H9 (cell line): ENCODE data around the gene CXCL10. TPM values are rescaled to one million over a fixed set of nuclear protein-coding genes. Genes with fewer than 3 reads are reported as not detected.
"Not testable (repeated sequence)": the region's sequence is repeated elsewhere in the genome, so short reads cannot be mapped to it uniquely, and the experiment has no call there.

ENCODE experiments used
- DNase-seq: peaks from one replicate; pipeline ENCODE4 v3.0.0-alpha.2; 2017
- H2AFZ ChIP-seq: one replicate; pipeline ENCODE4 v1.6.1; 2013; ENCODE audit warnings: mild to moderate bottlenecking, low read length, control low read depth, moderate library complexity
- H2AK5ac ChIP-seq: 2 replicates; pipeline ENCODE4 v1.6.1; 2013; ENCODE audit warnings: low read length, control low read depth, mixed read lengths; ENCODE audit not compliant: insufficient read length
- H2BK120ac ChIP-seq: one replicate; pipeline ENCODE4 v1.6.1; 2013; ENCODE audit warnings: low read depth, mild to moderate bottlenecking, low read length, control low read depth, inconsistent platforms; ENCODE audit not compliant: poor library complexity, severe bottlenecking
- H2BK12ac ChIP-seq: 2 replicates; pipeline ENCODE4 v1.6.1; 2013; ENCODE audit warnings: low read length, control low read depth, mixed read lengths, low read depth; ENCODE audit not compliant: insufficient read length
- H2BK15ac ChIP-seq: 2 replicates; pipeline ENCODE4 v1.6.1; 2013; ENCODE audit warnings: low read depth, low read length, control low read depth
- H2BK20ac ChIP-seq: one replicate; pipeline ENCODE4 v1.6.1; 2013; ENCODE audit warnings: low read depth, mild to moderate bottlenecking, low read length, control low read depth, inconsistent platforms; ENCODE audit not compliant: poor library complexity, severe bottlenecking
- H2BK5ac ChIP-seq: 2 replicates; pipeline ENCODE4 v1.6.1; 2013; ENCODE audit warnings: low read length, control low read depth, mixed read lengths; ENCODE audit not compliant: insufficient read length
- H3K14ac ChIP-seq: 2 replicates; pipeline ENCODE4 v1.6.1; 2013; ENCODE audit warnings: low read length, control low read depth; ENCODE audit not compliant: insufficient read depth
- H3K18ac ChIP-seq: 2 replicates; pipeline ENCODE4 v1.6.1; 2013; ENCODE audit warnings: low read depth, mild to moderate bottlenecking, mixed read lengths, low read length, control low read depth; ENCODE audit not compliant: insufficient read length
- H3K23ac ChIP-seq: 2 replicates; pipeline ENCODE4 v1.6.1; 2013; ENCODE audit warnings: low read length, control low read depth, mixed read lengths, low read depth; ENCODE audit not compliant: insufficient read length
- H3K23me2 ChIP-seq: 2 replicates; pipeline ENCODE4 v1.6.1; 2013; ENCODE audit warnings: low read depth, mild to moderate bottlenecking, mixed read lengths, low read length, control low read depth; ENCODE audit not compliant: insufficient read length, poor library complexity, severe bottlenecking
- H3K27ac ChIP-seq: 2 replicates; pipeline ENCODE4 v1.5.1; 2013; ENCODE audit warnings: low read length, control low read depth, mixed read lengths, low read depth; ENCODE audit not compliant: insufficient read length
- H3K27me3 ChIP-seq: 2 replicates; pipeline ENCODE4 v1.6.1; 2013; ENCODE audit warnings: low read length, control low read depth, inconsistent platforms; ENCODE audit not compliant: insufficient read depth
- H3K4ac ChIP-seq: 2 replicates; pipeline ENCODE4 v1.6.1; 2013; ENCODE audit warnings: low read depth, mild to moderate bottlenecking, control low read depth, inconsistent platforms, low read length, moderate library complexity
- H3K4me1 ChIP-seq: 2 replicates; pipeline ENCODE4 v1.6.1; 2013; ENCODE audit warnings: low read length, control low read depth, inconsistent platforms; ENCODE audit not compliant: insufficient read depth
- H3K4me2 ChIP-seq: 2 replicates; pipeline ENCODE4 v1.6.1; 2013; ENCODE audit warnings: low read length, control low read depth, mixed read lengths; ENCODE audit not compliant: insufficient read length, insufficient read depth
- H3K56ac ChIP-seq: 2 replicates; pipeline ENCODE4 v1.6.1; 2013; ENCODE audit warnings: low read depth, mild to moderate bottlenecking, mixed read lengths, low read length, control low read depth; ENCODE audit not compliant: insufficient read length
- H3K79me1 ChIP-seq: 2 replicates; pipeline ENCODE4 v1.6.1; 2013; ENCODE audit warnings: low read depth, mild to moderate bottlenecking, moderate library complexity, low read length, control low read depth, inconsistent platforms; ENCODE audit not compliant: insufficient read depth, poor library complexity, severe bottlenecking
- H3K79me2 ChIP-seq: 2 replicates; pipeline ENCODE4 v1.6.1; 2013; ENCODE audit warnings: low read length, control low read depth, inconsistent platforms; ENCODE audit not compliant: insufficient read depth
- H3K9ac ChIP-seq: 2 replicates; pipeline ENCODE4 v1.6.1; 2013; ENCODE audit warnings: low read length, control low read depth, mixed read lengths; ENCODE audit not compliant: insufficient read length; ENCODE audit errors: extremely low read depth
- H3K9me3 ChIP-seq: one replicate; pipeline ENCODE4 v1.6.1; 2013; ENCODE audit warnings: low read depth, low read length, inconsistent platforms; ENCODE audit not compliant: control insufficient read depth
- H3T11ph ChIP-seq: one replicate; pipeline ENCODE4 v1.6.1; 2013; ENCODE audit warnings: mild to moderate bottlenecking, low read length, control low read depth, inconsistent platforms
- H4K20me1 ChIP-seq: one replicate; pipeline ENCODE4 v1.6.1; 2013; ENCODE audit not compliant: control insufficient read depth, insufficient read length, insufficient read depth
- H4K5ac ChIP-seq: 2 replicates; pipeline ENCODE4 v1.6.1; 2013; ENCODE audit warnings: low read depth, mild to moderate bottlenecking, mixed read lengths, low read length, control low read depth; ENCODE audit not compliant: insufficient read length
- H4K8ac ChIP-seq: replicated peaks from 2 replicates; pipeline ENCODE4 v1.6.1; 2013; ENCODE audit warnings: low read length, control low read depth, mixed read lengths, low read depth; ENCODE audit not compliant: insufficient read length
- H4K91ac ChIP-seq: 2 replicates; pipeline ENCODE4 v1.6.1; 2013; ENCODE audit warnings: low read depth, mild to moderate bottlenecking, moderate library complexity, mixed read lengths, low read length, control low read depth; ENCODE audit not compliant: insufficient read length
- H3K27ac Mint-ChIP-seq, 3 experiments: 2 replicates in 2 of 3; 3 replicates in 1 of 3; pipeline ENCODE4 v1.8.0; 2020 to 2021; ENCODE audit warnings: mixed read lengths in 3 of 3, mild to moderate bottlenecking in 1 of 3, moderate library complexity in 1 of 3
- H3K27me3 Mint-ChIP-seq: 2 replicates; pipeline ENCODE4 v1.8.0; 2021; ENCODE audit warnings: low read depth, mild to moderate bottlenecking, moderate library complexity, mixed read lengths
- H3K36me3 Mint-ChIP-seq, 3 experiments: 2 replicates in 2 of 3; 3 replicates in 1 of 3; pipeline ENCODE4 v1.8.0; 2020 to 2021; ENCODE audit warnings: low read depth in 3 of 3, mixed read lengths in 3 of 3; ENCODE audit not compliant: insufficient read depth in 1 of 3
- H3K4me1 Mint-ChIP-seq, 2 experiments: 2 replicates each; pipeline ENCODE4 v1.8.0; 2020; ENCODE audit warnings: mixed read lengths in 2 of 2
- H3K4me3 Mint-ChIP-seq, 2 experiments: 2 replicates in 1 of 2; 3 replicates in 1 of 2; pipeline ENCODE4 v1.8.0; 2020 to 2021; ENCODE audit warnings: mild to moderate bottlenecking in 2 of 2, mixed read lengths in 2 of 2, moderate library complexity in 1 of 2
- H3K9me3 Mint-ChIP-seq, 2 experiments: 2 replicates in 1 of 2; 3 replicates in 1 of 2; pipeline ENCODE4 v1.8.0; 2020; ENCODE audit warnings: mild to moderate bottlenecking in 2 of 2, mixed read lengths in 2 of 2, moderate library complexity in 1 of 2
- WGBS: extraction: QIAGEN DNeasy Blood & Tissue Kit; methylation state at CpG from one replicate; pipeline ENCODE4 v1.1.7; 2013; ENCODE audit warnings: missing lambda C conversion rate, low lambda C conversion rate, mixed read lengths; ENCODE audit not compliant: insufficient read length; ENCODE audit errors: extremely low coverage; 5-methylcytosine and 5-hydroxymethylcytosine counted together
- total RNA-seq: library from RNA; stranded (reverse); gene quantifications from 2 replicates; pipeline ENCODE4 v1.2.1, GENCODE V29; 2021

The CXCL10 gene
- total RNA-seq, 1 experiment from 2014 or later, result not detected

DNA sequence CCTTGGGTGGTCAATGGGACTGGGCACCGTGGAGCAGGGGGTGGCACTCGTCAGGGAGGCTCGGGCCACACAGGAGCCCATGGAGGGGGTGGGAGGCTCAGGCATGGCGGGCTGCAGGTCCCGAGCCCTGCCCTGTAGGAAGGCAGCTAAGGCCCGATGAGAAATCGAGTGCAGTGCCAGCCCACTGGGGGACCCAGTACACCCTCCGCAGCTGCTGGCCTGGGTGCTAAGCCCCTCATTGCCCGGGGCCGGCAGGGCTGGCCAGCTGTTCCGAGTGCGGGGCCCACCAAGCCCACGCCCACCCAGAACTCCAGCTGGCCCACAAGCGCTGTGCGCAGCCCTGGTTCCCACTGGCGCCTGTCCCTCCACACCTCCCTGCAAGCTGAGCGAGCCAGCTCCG, 20.0 kb upstream of the CXCL10 start:
- no CpG with 5 or more reads among the region's 18 CpGs for WGBS
- not testable (repeated sequence) for H4K8ac ChIP-seq, H3K4me1 ChIP-seq, H3K23ac ChIP-seq, H3K14ac ChIP-seq, H3K27me3 ChIP-seq, H3K27ac Mint-ChIP-seq, H3K79me2 ChIP-seq, H3K23me2 ChIP-seq, H2BK20ac ChIP-seq, H2BK12ac ChIP-seq, H3K56ac ChIP-seq, H3K36me3 Mint-ChIP-seq, H3K4me2 ChIP-seq, H3K27me3 Mint-ChIP-seq, DNase-seq, H3K18ac ChIP-seq, H2AK5ac ChIP-seq, H4K91ac ChIP-seq, H4K20me1 ChIP-seq, H3K9me3 ChIP-seq, H3K4ac ChIP-seq, H2BK15ac ChIP-seq, H2AFZ ChIP-seq, H3K27ac ChIP-seq, H3K9ac ChIP-seq, H2BK5ac ChIP-seq, H3K9me3 Mint-ChIP-seq, H3K79me1 ChIP-seq, H4K5ac ChIP-seq, H3K4me3 Mint-ChIP-seq, H3T11ph ChIP-seq, H2BK120ac ChIP-seq
- H3K4me1 Mint-ChIP-seq, result peaks cover 7 to 14% of the 10 kb centered on the region in 2 experiments

GRCh38 chr4:76042241-76042998, 19.1 kb upstream of the CXCL10 start:
- H2BK12ac ChIP-seq, H3T11ph ChIP-seq, H3K4ac ChIP-seq, H3K27me3 ChIP-seq, H2AK5ac ChIP-seq, H3K27me3 Mint-ChIP-seq, H2BK20ac ChIP-seq, H3K36me3 Mint-ChIP-seq, H4K5ac ChIP-seq, H2BK5ac ChIP-seq, H2BK15ac ChIP-seq, H3K9me3 Mint-ChIP-seq, H3K18ac ChIP-seq, H3K4me2 ChIP-seq, H3K56ac ChIP-seq, H3K14ac ChIP-seq, H3K79me1 ChIP-seq, H3K23me2 ChIP-seq, H3K4me3 Mint-ChIP-seq, H3K23ac ChIP-seq, H3K4me1 Mint-ChIP-seq, H3K9ac ChIP-seq, H2BK120ac ChIP-seq, H4K20me1 ChIP-seq, H2AFZ ChIP-seq, H3K27ac ChIP-seq, H4K91ac ChIP-seq, DNase-seq, H3K4me1 ChIP-seq, H4K8ac ChIP-seq, H3K79me2 ChIP-seq, H3K9me3 ChIP-seq: not testable (repeated sequence)
- peak overlapping the region in 1 of 3 experiments; percentile 87; a peak in 1 of 7 replicates for H3K27ac Mint-ChIP-seq
- no CpG with 5 or more reads among the region's 18 CpGs for WGBS
